Neural progenitor cell (in vitro differentiated cells): ENCODE results near the gene P2RX1. TPM values are rescaled to one million over a fixed set of nuclear protein-coding genes. Genes with fewer than 3 reads are reported as not detected.
"Not testable (repeated sequence)": the region's sequence is repeated elsewhere in the genome, so short reads cannot be mapped to it uniquely, and the experiment has no call there.

Experiments
- DNase-seq: peaks from one replicate; pipeline ENCODE4 v3.0.0-alpha.2; 2016; ENCODE audit warnings: low spot score
- H2AFZ ChIP-seq: fragments of 200-600 bp; sonication (generic); replicated peaks from 2 replicates; pipeline ENCODE4 v1.6.1; 2016; ENCODE audit warnings: antibody characterized with exemption
- H3F3A ChIP-seq: fragments of 200-600 bp; sonication (generic); 2 replicates; pipeline ENCODE4 v1.6.1; 2016; ENCODE audit warnings: antibody characterized with exemption, low read depth
- H3K27ac ChIP-seq: fragments of 200-600 bp; sonication (generic); 2 replicates; pipeline ENCODE4 v1.5.1; 2016; ENCODE audit warnings: mild to moderate bottlenecking
- H3K27me3 ChIP-seq: fragments of 200-600 bp; sonication (generic); 2 replicates; pipeline ENCODE4 v1.6.1; 2016; ENCODE audit warnings: mild to moderate bottlenecking, moderate library complexity
- H3K36me3 ChIP-seq: fragments of 200-600 bp; sonication (generic); 2 replicates; pipeline ENCODE4 v1.5.1; 2016
- H3K4me1 ChIP-seq: fragments of 200-600 bp; sonication (generic); 2 replicates; pipeline ENCODE4 v1.6.1; 2016; ENCODE audit warnings: mixed run types
- H3K4me2 ChIP-seq: fragments of 200-600 bp; sonication (generic); 2 replicates; pipeline ENCODE4 v1.6.1; 2016
- H3K4me3 ChIP-seq: fragments of 200-600 bp; sonication (generic); 2 replicates; pipeline ENCODE4 v1.5.1; 2016
- H3K79me2 ChIP-seq: fragments of 200-600 bp; sonication (generic); 2 replicates; pipeline ENCODE4 v1.6.1; 2016; ENCODE audit warnings: low read depth
- H3K9ac ChIP-seq: fragments of 200-600 bp; sonication (generic); 2 replicates; pipeline ENCODE4 v1.6.1; 2016
- H3K9me3 ChIP-seq: fragments of 200-600 bp; sonication (generic); 2 replicates; pipeline ENCODE4 v1.5.1; 2016; ENCODE audit warnings: low read depth
- H4K20me1 ChIP-seq: fragments of 200-600 bp; sonication (generic); 2 replicates; pipeline ENCODE4 v1.6.1; 2016; ENCODE audit warnings: low read depth
- H3K27ac Mint-ChIP-seq: 3 replicates; pipeline ENCODE4 v1.8.0; 2021; ENCODE audit warnings: mixed read lengths
- H3K27me3 Mint-ChIP-seq: 2 replicates; pipeline ENCODE4 v1.8.0; 2022; ENCODE audit warnings: low read depth, mild to moderate bottlenecking, inconsistent platforms, moderate library complexity, mixed read lengths; ENCODE audit not compliant: insufficient read depth
- H3K36me3 Mint-ChIP-seq: 3 replicates; pipeline ENCODE4 v1.8.0; 2021; ENCODE audit warnings: mixed read lengths
- H3K4me1 Mint-ChIP-seq: 3 replicates; pipeline ENCODE4 v1.8.0; 2021; ENCODE audit warnings: mixed read lengths
- H3K4me3 Mint-ChIP-seq: 3 replicates; pipeline ENCODE4 v1.8.0; 2021; ENCODE audit warnings: mild to moderate bottlenecking, moderate library complexity, mixed read lengths
- H3K9me3 Mint-ChIP-seq: 3 replicates; pipeline ENCODE4 v1.8.0; 2020; ENCODE audit warnings: mixed read lengths
- EZH2 ChIP-seq: fragments of 200-600 bp; sonication (generic); IDR thresholded peaks from 2 replicates; pipeline ENCODE4 v1.6.1; 2017; ENCODE audit warnings: antibody characterized with exemption, mild to moderate bottlenecking, moderate library complexity
- EZH2phosphoT487 ChIP-seq: fragments of 200-600 bp; sonication (generic); IDR thresholded peaks from 2 replicates; pipeline ENCODE4 v1.6.1; 2017; ENCODE audit warnings: antibody characterized with exemption
- total RNA-seq: library from RNA; depleted of rRNA; stranded (reverse); fragments of >200 nt; gene quantifications from 2 replicates; pipeline ENCODE4 v1.2.3, GENCODE V29; 2015; ENCODE audit warnings: low replicate concordance
- TF ChIP-seq, protein P1 (sequence below): fragments of 200-600 bp; sonication (generic); IDR thresholded peaks from 2 replicates; pipeline ENCODE4 v1.5.1; 2017; ENCODE audit warnings: antibody characterized with exemption, mild to moderate bottlenecking

P2RX1 gene
- total RNA-seq, 1 donor from 2014 or later, result not detected

- Histone ChIP-seq H3K36me3 (no peaks in the 10 kb centered on the region), H2AFZ (no peak overlapping the region), H3K27ac (no peak overlapping the region), H3F3A (no peaks in the 10 kb centered on the region), H4K20me1 (no peaks in the 10 kb centered on the region), H3K4me3 (no peak overlapping the region), H3K9me3 (no peaks in the 10 kb centered on the region), H3K4me1 (peaks cover 4% of the 10 kb centered on the region), H3K9ac (no peak overlapping the region), H3K27me3 (no peaks in the 10 kb centered on the region), H3K4me2 (no peak overlapping the region), H3K79me2 (no peaks in the 10 kb centered on the region)
- H3K27ac Mint-ChIP-seq, result no peak overlapping the region
- H3K4me1 Mint-ChIP-seq, result peaks cover 6% of the 10 kb centered on the region
- H3K9me3 Mint-ChIP-seq, result no peaks in the 10 kb centered on the region
- no peak overlapping the region for H3K4me3 Mint-ChIP-seq
- no peak for DNase-seq
- H3K27me3 Mint-ChIP-seq, result peaks cover 2% of the 10 kb centered on the region
- H3K36me3 Mint-ChIP-seq, result no peaks in the 10 kb centered on the region
- no peak for TF ChIP-seq EZH2phosphoT487
- TF ChIP-seq EZH2, result no peak
- TF ChIP-seq, protein P1, sequence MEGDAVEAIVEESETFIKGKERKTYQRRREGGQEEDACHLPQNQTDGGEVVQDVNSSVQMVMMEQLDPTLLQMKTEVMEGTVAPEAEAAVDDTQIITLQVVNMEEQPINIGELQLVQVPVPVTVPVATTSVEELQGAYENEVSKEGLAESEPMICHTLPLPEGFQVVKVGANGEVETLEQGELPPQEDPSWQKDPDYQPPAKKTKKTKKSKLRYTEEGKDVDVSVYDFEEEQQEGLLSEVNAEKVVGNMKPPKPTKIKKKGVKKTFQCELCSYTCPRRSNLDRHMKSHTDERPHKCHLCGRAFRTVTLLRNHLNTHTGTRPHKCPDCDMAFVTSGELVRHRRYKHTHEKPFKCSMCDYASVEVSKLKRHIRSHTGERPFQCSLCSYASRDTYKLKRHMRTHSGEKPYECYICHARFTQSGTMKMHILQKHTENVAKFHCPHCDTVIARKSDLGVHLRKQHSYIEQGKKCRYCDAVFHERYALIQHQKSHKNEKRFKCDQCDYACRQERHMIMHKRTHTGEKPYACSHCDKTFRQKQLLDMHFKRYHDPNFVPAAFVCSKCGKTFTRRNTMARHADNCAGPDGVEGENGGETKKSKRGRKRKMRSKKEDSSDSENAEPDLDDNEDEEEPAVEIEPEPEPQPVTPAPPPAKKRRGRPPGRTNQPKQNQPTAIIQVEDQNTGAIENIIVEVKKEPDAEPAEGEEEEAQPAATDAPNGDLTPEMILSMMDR, result no peak
Measured at GRCh38 chr17:3951420-3951819, 35.2 kb upstream of the P2RX1 start.

- Mint-ChIP-seq H3K36me3 (no peaks in the 10 kb centered on the region), H3K9me3 (no peaks in the 10 kb centered on the region), H3K4me1 (peaks cover 1% of the 10 kb centered on the region), H3K27me3 (peaks cover 2% of the 10 kb centered on the region), H3K4me3 (no peak overlapping the region), H3K27ac (no peak overlapping the region)
- no peak overlapping the region for H3K9ac ChIP-seq
- H3K4me1 ChIP-seq, result peaks cover 4% of the 10 kb centered on the region
- no peaks in the 10 kb centered on the region for H3K79me2 ChIP-seq
- no peaks in the 10 kb centered on the region for H3K36me3 ChIP-seq
- H3K4me3 ChIP-seq, result no peak overlapping the region
- DNase-seq, result no peak
- no peaks in the 10 kb centered on the region for H3K27me3 ChIP-seq
- H3K27ac ChIP-seq, result no peak overlapping the region
- H3F3A ChIP-seq, result no peaks in the 10 kb centered on the region
- H3K4me2 ChIP-seq, result no peak overlapping the region
- no peak overlapping the region for H2AFZ ChIP-seq
- H3K9me3 ChIP-seq, result no peaks in the 10 kb centered on the region
- H4K20me1 ChIP-seq, result no peaks in the 10 kb centered on the region
- TF ChIP-seq, protein P1, result no peak
- TF ChIP-seq EZH2 (no peak), EZH2phosphoT487 (no peak)
Measured at GRCh38 chr17:3951003-3951402, 34.7 kb upstream of the P2RX1 start.

DNA sequence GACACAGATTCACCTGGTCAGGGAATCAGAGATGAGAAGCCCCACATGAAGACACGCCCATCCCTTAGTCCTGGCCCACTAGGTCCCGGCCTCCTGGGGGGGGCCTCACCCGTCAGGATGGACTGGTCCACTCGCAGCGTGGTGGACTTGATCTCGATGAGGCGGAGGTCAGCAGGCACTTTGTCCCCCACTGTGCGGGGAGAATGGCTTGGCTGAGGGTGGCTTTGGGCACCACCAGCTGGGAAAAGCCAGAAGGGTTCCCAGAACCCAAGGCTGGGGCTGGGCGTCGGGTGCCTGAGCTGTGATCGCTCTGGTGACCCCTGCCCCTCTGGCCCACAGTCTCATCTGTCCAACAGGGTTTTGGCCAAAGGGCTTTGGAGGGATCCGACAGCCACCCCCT is 34.3 kb upstream of the P2RX1 start:
- no peak for DNase-seq
- Histone ChIP-seq H3K36me3 (no peaks in the 10 kb centered on the region), H4K20me1 (no peaks in the 10 kb centered on the region), H3F3A (peaks cover 2% of the 10 kb centered on the region), H3K9ac (no peak overlapping the region), H3K27me3 (no peaks in the 10 kb centered on the region), H3K4me2 (no peak overlapping the region), H3K9me3 (no peaks in the 10 kb centered on the region), H3K79me2 (no peaks in the 10 kb centered on the region), H3K27ac (no peak overlapping the region), H2AFZ (no peak overlapping the region), H3K4me1 (peaks cover 4% of the 10 kb centered on the region), H3K4me3 (no peak overlapping the region)
- Mint-ChIP-seq H3K36me3 (no peaks in the 10 kb centered on the region), H3K4me3 (no peak overlapping the region), H3K9me3 (no peaks in the 10 kb centered on the region), H3K27me3 (peaks cover 2% of the 10 kb centered on the region), H3K27ac (no peak overlapping the region), H3K4me1 (no peaks in the 10 kb centered on the region)
- no peak for TF ChIP-seq EZH2phosphoT487
- TF ChIP-seq EZH2, result no peak

DNA sequence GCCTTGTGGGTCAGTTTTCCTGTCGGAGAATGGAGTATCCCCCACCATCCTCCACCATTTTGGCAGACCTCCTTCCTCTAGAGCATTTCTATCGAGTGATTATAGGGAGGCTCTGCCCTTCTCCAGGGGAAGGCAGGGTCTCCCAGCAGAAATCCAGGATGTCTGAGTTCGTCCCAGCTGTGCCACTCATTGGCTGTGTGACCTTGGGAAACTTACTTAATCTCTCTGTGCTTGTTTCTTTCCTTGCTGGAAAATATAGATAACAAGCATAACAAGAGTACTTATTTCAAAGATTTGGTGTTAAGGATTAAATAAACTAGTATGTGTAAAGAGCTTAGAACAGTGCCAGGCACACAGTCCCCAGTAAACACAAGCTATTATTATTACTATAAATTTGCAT is 33.2 kb upstream of the P2RX1 start:
- no peaks in the 10 kb centered on the region for H4K20me1 ChIP-seq

GRCh38 chr17:3948551-3948950 is 32.3 kb upstream of the P2RX1 start:
- not testable (repeated sequence) for H3K4me2 ChIP-seq, H3K4me3 ChIP-seq, H3K36me3 ChIP-seq, H3F3A ChIP-seq, DNase-seq, H3K27ac ChIP-seq, H3K9me3 Mint-ChIP-seq, H4K20me1 ChIP-seq, H3K4me1 ChIP-seq, H3K4me1 Mint-ChIP-seq, H3K9me3 ChIP-seq, H3K27me3 Mint-ChIP-seq, H3K27me3 ChIP-seq, H3K4me3 Mint-ChIP-seq, H3K27ac Mint-ChIP-seq, H3K9ac ChIP-seq, H3K79me2 ChIP-seq, H3K36me3 Mint-ChIP-seq, H2AFZ ChIP-seq

More for the DNA sequence above, 33.2 kb upstream of the P2RX1 start:
- H3K4me3 ChIP-seq, result no peak overlapping the region
- no peaks in the 10 kb centered on the region for H3K79me2 ChIP-seq
- no peak overlapping the region for H3K27ac Mint-ChIP-seq
- DNase-seq, result no peak
- no peaks in the 10 kb centered on the region for H3K36me3 Mint-ChIP-seq
- H3K9me3 ChIP-seq, result no peaks in the 10 kb centered on the region
- peaks cover 6% of the 10 kb centered on the region for H3F3A ChIP-seq
- no peaks in the 10 kb centered on the region for H3K4me1 ChIP-seq
- no peak overlapping the region for H3K9ac ChIP-seq
- no peaks in the 10 kb centered on the region for H3K27me3 Mint-ChIP-seq
- no peaks in the 10 kb centered on the region for H3K4me1 Mint-ChIP-seq
- H2AFZ ChIP-seq, result no peak overlapping the region
- no peaks in the 10 kb centered on the region for H3K36me3 ChIP-seq
- peaks cover 1% of the 10 kb centered on the region for H3K27me3 ChIP-seq
- H3K27ac ChIP-seq, result no peak overlapping the region
- no peak overlapping the region for H3K4me3 Mint-ChIP-seq
- TF ChIP-seq EZH2 (no peak), EZH2phosphoT487 (no peak)
- TF ChIP-seq, protein P1, result no peak
- H3K9me3 Mint-ChIP-seq, result no peaks in the 10 kb centered on the region
- no peak overlapping the region for H3K4me2 ChIP-seq
